HEK293 (cell line): Measurements from ENCODE around the gene CLCN1.

Experiments used
- EGR2 ChIP-seq: fragments of 450-650 bp; formaldehyde crosslinking; IDR thresholded peaks from 2 replicates; pipeline ENCODE4 v1.5.1; 2016; ENCODE audit warnings: low read depth, missing biosample characterization, missing genetic modification characterization
- GLI2 ChIP-seq: fragments of 450-650 bp; formaldehyde crosslinking; IDR thresholded peaks from 2 replicates; pipeline ENCODE4; 2017; ENCODE audit warnings: missing biosample characterization, missing genetic modification characterization, low read depth, borderline replicate concordance
- KLF8 ChIP-seq: fragments of 450-650 bp; formaldehyde crosslinking; IDR thresholded peaks from 2 replicates; pipeline ENCODE4 v1.5.1; 2016; ENCODE audit warnings: missing biosample characterization, missing genetic modification characterization
- OSR2 ChIP-seq: fragments of 450-650 bp; formaldehyde crosslinking; IDR thresholded peaks from 2 replicates; pipeline ENCODE4 v1.5.1; 2016; ENCODE audit warnings: missing biosample characterization, missing genetic modification characterization
- OVOL3 ChIP-seq: fragments of 450-650 bp; formaldehyde crosslinking; IDR thresholded peaks from 2 replicates; pipeline ENCODE4 v1.5.1; 2016; ENCODE audit warnings: missing biosample characterization, missing genetic modification characterization
- PRDM1 ChIP-seq: fragments of 450-650 bp; formaldehyde crosslinking; IDR thresholded peaks from 2 replicates; pipeline ENCODE4; 2016; ENCODE audit warnings: missing biosample characterization, missing genetic modification characterization
- SCRT1 ChIP-seq: fragments of 450-650 bp; formaldehyde crosslinking; IDR thresholded peaks from 2 replicates; pipeline ENCODE4 v1.5.1; 2016; ENCODE audit warnings: missing biosample characterization, missing genetic modification characterization, borderline replicate concordance
- SCRT2 ChIP-seq: fragments of 450-650 bp; formaldehyde crosslinking; IDR thresholded peaks from 2 replicates; pipeline ENCODE4 v1.5.1; 2016; ENCODE audit warnings: missing biosample characterization, missing genetic modification characterization
- SP2 ChIP-seq: fragments of 450-650 bp; formaldehyde crosslinking; IDR thresholded peaks from 2 replicates; pipeline ENCODE4 v1.5.1; 2016; ENCODE audit warnings: missing biosample characterization, missing genetic modification characterization
- SP3 ChIP-seq: fragments of 450-650 bp; formaldehyde crosslinking; IDR thresholded peaks from 2 replicates; pipeline ENCODE4 v1.5.1; 2016; ENCODE audit warnings: missing biosample characterization, missing genetic modification characterization
- ZBTB1 ChIP-seq: fragments of 450-650 bp; formaldehyde crosslinking; IDR thresholded peaks from 2 replicates; pipeline ENCODE4 v1.5.1; 2016; ENCODE audit warnings: missing biosample characterization, missing genetic modification characterization
- ZFHX2 ChIP-seq: fragments of 450-650 bp; formaldehyde crosslinking; conservative IDR thresholded peaks from 2 replicates; pipeline ENCODE4 v1.5.1; 2016; ENCODE audit warnings: missing biosample characterization, missing genetic modification characterization
- ZFP3 ChIP-seq: fragments of 450-650 bp; formaldehyde crosslinking; IDR thresholded peaks from 2 replicates; pipeline ENCODE4 v1.5.1; 2016; ENCODE audit warnings: low read depth, missing biosample characterization, missing genetic modification characterization
- ZNF157 ChIP-seq: fragments of 450-650 bp; formaldehyde crosslinking; IDR thresholded peaks from 2 replicates; pipeline ENCODE4 v1.5.1; 2016; ENCODE audit warnings: missing biosample characterization, missing genetic modification characterization
- ZNF18 ChIP-seq: fragments of 450-650 bp; formaldehyde crosslinking; IDR thresholded peaks from 2 replicates; pipeline ENCODE4 v1.5.1; 2016; ENCODE audit warnings: missing biosample characterization, missing genetic modification characterization
- ZNF24 ChIP-seq: fragments of 450-650 bp; formaldehyde crosslinking; IDR thresholded peaks from 2 replicates; pipeline ENCODE4 v1.5.1; 2016; ENCODE audit warnings: missing biosample characterization, missing genetic modification characterization
- ZNF292 ChIP-seq: fragments of 450-650 bp; formaldehyde crosslinking; IDR thresholded peaks from 2 replicates; pipeline ENCODE4 v1.5.1; 2016; ENCODE audit warnings: low read depth, missing biosample characterization, missing genetic modification characterization, borderline replicate concordance
- ZNF354C ChIP-seq: fragments of 450-650 bp; formaldehyde crosslinking; IDR thresholded peaks from 2 replicates; pipeline ENCODE4 v1.5.1; 2016; ENCODE audit warnings: missing biosample characterization, missing genetic modification characterization, low read depth, borderline replicate concordance
- ZNF362 ChIP-seq: fragments of 450-650 bp; formaldehyde crosslinking; IDR thresholded peaks from 2 replicates; pipeline ENCODE4 v1.5.1; 2016; ENCODE audit warnings: missing biosample characterization, missing genetic modification characterization
- ZNF433 ChIP-seq: fragments of 450-650 bp; formaldehyde crosslinking; IDR thresholded peaks from 2 replicates; pipeline ENCODE4 v1.5.1; 2016; ENCODE audit warnings: missing biosample characterization, missing genetic modification characterization, low read depth
- ZNF521 ChIP-seq: fragments of 450-650 bp; formaldehyde crosslinking; IDR thresholded peaks from 2 replicates; pipeline ENCODE4 v1.5.1; 2017; ENCODE audit warnings: missing biosample characterization, mild to moderate bottlenecking, missing genetic modification characterization
- ZNF549 ChIP-seq: fragments of 450-650 bp; IDR thresholded peaks from 2 replicates; pipeline ENCODE4 v1.5.1; 2018; ENCODE audit warnings: missing biosample characterization, missing genetic modification characterization, mild to moderate bottlenecking, inconsistent platforms, moderate library complexity
- ZNF621 ChIP-seq: fragments of 450-650 bp; formaldehyde crosslinking; IDR thresholded peaks from 2 replicates; pipeline ENCODE4 v1.5.1; 2017; ENCODE audit warnings: missing biosample characterization, missing genetic modification characterization
- ZNF624 ChIP-seq: fragments of 450-650 bp; formaldehyde crosslinking; IDR thresholded peaks from 2 replicates; pipeline ENCODE4 v1.5.1; 2017; ENCODE audit warnings: missing biosample characterization, missing genetic modification characterization
- ZSCAN16 ChIP-seq: fragments of 450-650 bp; formaldehyde crosslinking; IDR thresholded peaks from 2 replicates; pipeline ENCODE4 v1.5.1; 2016; ENCODE audit warnings: missing biosample characterization, missing genetic modification characterization
- ZSCAN4 ChIP-seq: fragments of 450-650 bp; formaldehyde crosslinking; IDR thresholded peaks from 2 replicates; pipeline ENCODE4 v1.5.1; 2017; ENCODE audit warnings: missing biosample characterization, missing genetic modification characterization

Gene CLCN1

GRCh38 chr7:143384661-143385631 lies 69.0 kb downstream of the CLCN1 start (continued):
- TF ChIP-seq SP2, result no peak
- no peak for TF ChIP-seq ZNF624 (tag by site-specific recombination)
- peak; percentile 92 for TF ChIP-seq SCRT2 (tag by site-specific recombination)
- TF ChIP-seq ZFP3 (tag by site-specific recombination), result no peak
- no peak for TF ChIP-seq SP3
- peak; percentile 36; the same call in 1 of the 2 replicates for TF ChIP-seq EGR2
- no peak for TF ChIP-seq PRDM1 (tag by site-specific recombination)
- no peak for TF ChIP-seq OVOL3 (tag by site-specific recombination)
- no peak for TF ChIP-seq ZNF621 (tag by site-specific recombination)
- TF ChIP-seq ZNF292 (tag by site-specific recombination), result no peak
- peak; percentile 53 for TF ChIP-seq ZFHX2 (tag by site-specific recombination)
- TF ChIP-seq ZNF354C, result 0 out of 2 replicates have a peak, but pooled peaks have one; percentile 25
- TF ChIP-seq SCRT1, result peak; percentile 73; the same call in 1 of the 2 replicates
- TF ChIP-seq ZNF549 (tag by site-specific recombination), result no peak
- no peak for TF ChIP-seq ZBTB1 (tag by site-specific recombination)
- TF ChIP-seq KLF8 (tag by site-specific recombination), result no peak
- no peak for TF ChIP-seq ZSCAN16
- no peak for TF ChIP-seq ZNF24 (tag by site-specific recombination)
- peak; percentile 85 for TF ChIP-seq ZNF18 (tag by site-specific recombination)
- TF ChIP-seq ZNF362 (tag by site-specific recombination), result 0 out of 2 replicates have a peak, but pooled peaks have one; percentile 16
- TF ChIP-seq ZSCAN4 (tag by site-specific recombination), result 0 out of 2 replicates have a peak, but pooled peaks have one; percentile 41
- no peak for TF ChIP-seq ZNF521 (tag by site-specific recombination)
- no peak for TF ChIP-seq ZNF433 (tag by site-specific recombination)
- no peak for TF ChIP-seq ZNF157 (tag by site-specific recombination)
- TF ChIP-seq GLI2, result no peak
- TF ChIP-seq OSR2 (tag by site-specific recombination), result no peak
- TF ChIP-seq, all 188 proteins: peak for 8
